GM13977 (cell line): Measurements from ENCODE around the gene LCN1.
"Not testable (repeated sequence)": the region's sequence is repeated elsewhere in the genome, so short reads cannot be mapped to it uniquely, and the experiment has no call there.

Experiments used
- DNase-seq: peaks from one replicate; pipeline ENCODE4 v3.0.0; 2012; ENCODE audit warnings: low spot score
- CTCF ChIP-seq: IDR thresholded peaks from 2 replicates; pipeline ENCODE4 v1.5.1; 2012; ENCODE audit warnings: mild to moderate bottlenecking, control low read depth; ENCODE audit not compliant: insufficient read depth; ENCODE audit errors: extremely low read depth, missing control alignments
- in situ Hi-C: fragments of 300-500 bp; cut with MboI; formaldehyde crosslinking; loops from one replicate; pipeline ENCODE4 v1.12.0; 2022; ENCODE audit warnings: low sequenced_read_pairs, low pct_unique_long_range_greater_than_20kb, mixed read lengths, inconsistent platforms; ENCODE audit not compliant: unreplicated experiment

LCN1 gene

DNA sequence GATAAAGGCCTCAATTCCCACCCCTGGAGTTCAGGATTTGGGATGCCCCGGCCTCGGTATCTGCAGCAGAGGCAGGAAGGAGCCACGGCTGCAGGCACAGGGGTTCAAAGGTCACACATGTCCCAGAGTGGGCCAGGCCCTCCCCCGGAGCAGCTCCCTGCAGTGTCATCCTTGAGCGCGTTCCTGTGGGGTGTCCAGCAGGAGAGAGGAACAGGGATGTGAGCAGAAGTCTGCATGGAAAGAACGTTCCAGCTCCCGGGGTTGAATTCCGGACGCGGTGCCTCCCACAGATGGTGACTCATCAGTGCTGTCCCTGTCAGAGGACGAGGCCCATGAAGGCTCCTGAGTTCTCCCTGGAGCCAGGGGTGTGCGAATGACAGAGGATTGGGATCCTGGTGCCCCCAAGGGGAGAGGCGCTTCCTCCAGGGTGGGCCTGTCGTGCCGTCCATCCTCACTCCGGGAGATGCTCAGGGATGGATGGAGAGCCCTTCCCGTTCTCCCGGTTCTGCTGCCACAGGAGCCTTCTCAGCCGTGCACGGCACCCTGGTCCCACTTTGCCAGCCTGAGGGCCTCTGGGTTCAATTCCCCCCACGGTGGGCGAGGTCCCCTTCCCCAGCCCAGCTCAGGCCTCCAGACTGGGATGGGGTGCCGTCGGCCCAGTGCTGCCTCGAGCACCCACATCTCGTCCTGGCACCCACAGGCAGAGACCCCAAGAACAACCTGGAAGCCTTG lies 3.1 kb downstream of the LCN1 start:
- DNase-seq: no peak
- in situ Hi-C loops: no loop called here
- TF ChIP-seq CTCF: no peak

DNA sequence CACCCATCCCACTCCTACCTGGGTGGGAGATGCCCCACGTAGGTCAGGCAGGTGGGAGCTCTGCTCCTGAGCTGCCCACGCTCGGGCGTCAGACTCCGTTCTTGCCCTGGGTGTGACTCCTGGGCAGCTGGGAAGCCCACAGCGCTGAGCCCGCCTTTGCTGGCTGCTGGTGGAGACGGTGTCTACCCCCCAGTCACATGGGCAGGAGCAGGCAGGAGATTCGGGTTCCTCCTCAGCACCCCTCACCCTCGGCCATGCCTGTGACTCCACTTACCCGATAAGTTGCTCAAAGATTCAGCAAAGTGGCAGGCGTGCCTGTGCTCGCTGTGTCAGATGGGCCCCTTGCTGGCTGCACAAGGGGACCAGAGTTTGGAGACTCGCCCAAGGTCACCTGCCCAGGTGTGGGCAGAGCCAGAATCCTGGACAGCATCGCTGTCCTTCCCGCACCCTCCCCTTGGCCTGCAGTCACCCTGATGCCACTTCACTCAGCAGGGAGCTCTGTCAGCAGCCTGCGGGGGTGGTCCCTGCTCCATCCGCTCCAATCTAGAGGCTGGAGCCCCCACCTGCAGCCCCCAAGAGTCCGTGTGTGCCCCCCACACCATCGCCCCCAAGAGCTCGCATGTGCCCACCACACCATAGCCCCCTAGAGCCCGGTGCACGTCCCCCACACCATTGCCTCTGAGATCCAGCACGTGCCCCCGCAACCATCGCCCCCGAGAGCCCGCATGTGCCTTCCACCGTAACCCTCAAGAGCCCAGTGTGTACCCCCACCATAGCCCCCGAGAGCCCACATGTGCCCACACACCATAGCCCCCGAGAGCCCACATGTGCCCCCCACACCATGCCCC lies 4.2 kb downstream of the LCN1 start:
- peak; percentile 4 for DNase-seq
- in situ Hi-C loops: no loop called here
- TF ChIP-seq CTCF: no peak

GRCh38 chr9:135526089-135526729 lies 5.0 kb downstream of the LCN1 start:
- in situ Hi-C loops: no loop called here
- TF ChIP-seq CTCF: no peak
- peak; percentile 4 for DNase-seq

GRCh38 chr9:135526730-135527571 lies 5.7 kb downstream of the LCN1 start:
- no peak for DNase-seq
- TF ChIP-seq CTCF: no peak
- in situ Hi-C loops: no loop called here

- in situ Hi-C loops, DNase-seq: not testable (repeated sequence)
Measured at GRCh38 chr9:135528842-135529435, 7.7 kb downstream of the LCN1 start.

- in situ Hi-C loops: no loop called here
- TF ChIP-seq CTCF: no peak
- DNase-seq: no peak
Measured at GRCh38 chr9:135530146-135530545, 8.9 kb downstream of the LCN1 start.
